Measurements from ENCODE around the gene SAXO1. TPM values are rescaled to one million over a fixed set of nuclear protein-coding genes. Genes with fewer than 3 reads are reported as not detected.

Gene SAXO1
- total RNA-seq, 1 experiment from 2014 or later: not detected

DNA sequence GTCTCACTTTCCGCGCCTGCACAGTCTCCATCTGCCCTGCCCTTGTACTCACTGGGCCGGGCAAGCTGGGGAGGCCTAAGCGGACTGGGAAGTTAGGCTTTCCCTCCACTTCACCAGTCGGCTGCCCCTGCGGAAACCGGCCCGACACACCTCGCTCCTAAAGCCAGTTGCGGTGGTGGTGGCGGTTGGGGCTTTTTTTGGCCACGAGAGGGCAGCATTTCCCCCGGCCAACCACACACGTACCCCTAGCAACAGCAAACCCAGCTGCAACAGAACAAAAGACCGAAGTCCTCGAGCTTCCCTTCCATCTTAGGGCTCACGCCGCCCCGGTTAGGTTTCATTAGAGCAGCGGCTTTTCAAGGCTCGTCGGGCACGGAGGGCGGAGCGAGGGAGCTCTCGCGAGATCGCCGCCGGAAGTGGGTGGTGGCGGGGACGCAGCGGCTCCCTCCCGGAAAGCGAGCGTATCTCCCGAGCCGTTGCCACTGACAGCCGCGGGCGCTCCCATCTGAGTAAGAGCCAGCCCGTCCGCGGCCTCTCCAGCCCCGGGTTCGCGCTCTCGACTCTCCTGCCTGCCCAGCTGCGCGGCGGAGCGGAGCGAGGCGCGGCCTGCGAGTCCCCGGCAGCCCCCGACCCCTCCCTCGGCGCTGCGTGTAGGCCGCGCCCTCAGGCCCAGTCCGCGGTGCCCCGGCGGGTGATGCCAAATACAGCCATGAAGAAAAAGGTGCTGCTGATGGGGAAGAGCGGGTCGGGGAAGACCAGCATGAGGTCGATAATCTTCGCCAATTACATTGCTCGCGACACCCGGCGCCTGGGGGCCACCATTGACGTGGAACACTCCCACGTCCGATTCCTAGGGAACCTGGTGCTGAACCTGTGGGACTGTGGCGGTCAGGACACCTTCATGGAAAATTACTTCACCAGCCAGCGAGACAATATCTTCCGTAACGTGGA is 16.2 kb upstream of the SAXO1 start, which contains the start of gene RRAGA (continued):
- TF ChIP-seq, protein P1, sequence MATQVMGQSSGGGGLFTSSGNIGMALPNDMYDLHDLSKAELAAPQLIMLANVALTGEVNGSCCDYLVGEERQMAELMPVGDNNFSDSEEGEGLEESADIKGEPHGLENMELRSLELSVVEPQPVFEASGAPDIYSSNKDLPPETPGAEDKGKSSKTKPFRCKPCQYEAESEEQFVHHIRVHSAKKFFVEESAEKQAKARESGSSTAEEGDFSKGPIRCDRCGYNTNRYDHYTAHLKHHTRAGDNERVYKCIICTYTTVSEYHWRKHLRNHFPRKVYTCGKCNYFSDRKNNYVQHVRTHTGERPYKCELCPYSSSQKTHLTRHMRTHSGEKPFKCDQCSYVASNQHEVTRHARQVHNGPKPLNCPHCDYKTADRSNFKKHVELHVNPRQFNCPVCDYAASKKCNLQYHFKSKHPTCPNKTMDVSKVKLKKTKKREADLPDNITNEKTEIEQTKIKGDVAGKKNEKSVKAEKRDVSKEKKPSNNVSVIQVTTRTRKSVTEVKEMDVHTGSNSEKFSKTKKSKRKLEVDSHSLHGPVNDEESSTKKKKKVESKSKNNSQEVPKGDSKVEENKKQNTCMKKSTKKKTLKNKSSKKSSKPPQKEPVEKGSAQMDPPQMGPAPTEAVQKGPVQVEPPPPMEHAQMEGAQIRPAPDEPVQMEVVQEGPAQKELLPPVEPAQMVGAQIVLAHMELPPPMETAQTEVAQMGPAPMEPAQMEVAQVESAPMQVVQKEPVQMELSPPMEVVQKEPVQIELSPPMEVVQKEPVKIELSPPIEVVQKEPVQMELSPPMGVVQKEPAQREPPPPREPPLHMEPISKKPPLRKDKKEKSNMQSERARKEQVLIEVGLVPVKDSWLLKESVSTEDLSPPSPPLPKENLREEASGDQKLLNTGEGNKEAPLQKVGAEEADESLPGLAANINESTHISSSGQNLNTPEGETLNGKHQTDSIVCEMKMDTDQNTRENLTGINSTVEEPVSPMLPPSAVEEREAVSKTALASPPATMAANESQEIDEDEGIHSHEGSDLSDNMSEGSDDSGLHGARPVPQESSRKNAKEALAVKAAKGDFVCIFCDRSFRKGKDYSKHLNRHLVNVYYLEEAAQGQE (IDR thresholded peaks at IDR 0.05; ENCODE audit: low read depth): no peak
- TF ChIP-seq ELF1 (IDR thresholded peaks at IDR 0.05; ENCODE audit: borderline replicate concordance, low read depth): 0 out of 2 replicates have a peak, but pooled peaks have one; percentile 42
- peak; percentile 93 for TF ChIP-seq YY1 (IDR thresholded peaks at IDR 0.05; ENCODE audit: extremely low read depth, insufficient replicate concordance, low read depth, low read length)
- TF ChIP-seq SRF (IDR thresholded peaks at IDR 0.05; ENCODE audit: low read depth): no peak
- no peak for TF ChIP-seq FOSL1 (IDR thresholded peaks at IDR 0.05; ENCODE audit: low read depth)
- TF ChIP-seq SP1 (IDR thresholded peaks at IDR 0.05; ENCODE audit: low read depth): peak; percentile 43
- TF ChIP-seq JUND (IDR thresholded peaks at IDR 0.05): no peak

DNA sequence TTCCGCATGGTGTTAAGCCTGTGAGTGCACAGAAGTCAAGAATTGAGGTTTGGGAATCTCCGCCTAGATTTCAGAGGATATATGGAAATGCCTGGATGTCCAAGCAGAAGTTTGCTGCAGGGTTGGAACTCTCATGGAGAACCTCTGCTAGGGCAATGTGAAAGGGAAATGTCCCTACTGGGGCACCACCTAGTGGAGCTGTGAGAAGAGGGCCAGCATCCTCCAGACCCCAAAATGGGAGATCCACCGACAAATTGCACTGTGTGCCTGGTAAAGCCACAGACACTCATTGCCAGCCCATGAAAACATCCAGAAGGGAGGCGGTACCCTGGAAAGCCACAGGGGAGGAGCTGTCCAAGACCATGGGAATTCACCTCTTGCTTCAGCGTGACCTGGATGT is 3.6 kb upstream of the SAXO1 start:
- Histone ChIP-seq H2AFZ (ENCODE audit: low read depth, low read length, poor library complexity, severe bottlenecking) (no peak overlapping the region), H3K9ac (ENCODE audit: low read length) (no peak overlapping the region), H3K4me2 (ENCODE audit: low read length) (no peak overlapping the region), H3K9me3 (ENCODE audit: control insufficient read depth in 1 of 2, insufficient read depth in 1 of 2, low read depth in 1 of 2, low read length in 2 of 2) (no peaks in the 10 kb centered on the region), H4K20me1 (ENCODE audit: insufficient read depth) (no peaks in the 10 kb centered on the region), H3K27ac (ENCODE audit: low read depth, low read length) (no peak overlapping the region), H3K79me2 (ENCODE audit: insufficient read depth, low read length) (no peaks in the 10 kb centered on the region), H3K36me3 (ENCODE audit: control insufficient read depth in 1 of 2, insufficient read depth in 2 of 2, low read length in 2 of 2) (no peaks in the 10 kb centered on the region), H3K4me1 (ENCODE audit: control insufficient read depth in 1 of 2, insufficient read depth in 2 of 2, low read length in 2 of 2) (no peaks in the 10 kb centered on the region), H3K9me2 (ENCODE audit: insufficient read depth) (no peaks in the 10 kb centered on the region), H3K4me3 (replicated peaks in 1 of 2; ENCODE audit: low read depth in 1 of 2, low read length in 2 of 2) (no peak overlapping the region), H3K27me3 (ENCODE audit: insufficient read depth, low read length) (no peaks in the 10 kb centered on the region)
- RAD21 ChIA-PET (ENCODE audit: low non-redundant PET in 1 of 2, low total read pairs in 2 of 2, uncharacterized antibody in 2 of 2, unreplicated experiment in 2 of 2): no interaction called here
- no TSS peak for BruUV-seq (replicated peaks)
- CTCF ChIA-PET: interaction anchor here (1.1 kb wide), 1 partner anchor 137 kb away, joined by 4 read pairs; no protein-coding TSS in a partner anchor
- DNase-seq (ENCODE audit: low read depth, low spot score) (no peak), ATAC-seq (0 out of 2 replicates have a peak, but pooled peaks have one; percentile 50)
- intact Hi-C loops (cut with micrococcal nuclease): no loop called here
- TF ChIP-seq, protein P1 (IDR thresholded peaks at IDR 0.05; ENCODE audit: low read depth): no peak
- TF ChIP-seq, protein P2, sequence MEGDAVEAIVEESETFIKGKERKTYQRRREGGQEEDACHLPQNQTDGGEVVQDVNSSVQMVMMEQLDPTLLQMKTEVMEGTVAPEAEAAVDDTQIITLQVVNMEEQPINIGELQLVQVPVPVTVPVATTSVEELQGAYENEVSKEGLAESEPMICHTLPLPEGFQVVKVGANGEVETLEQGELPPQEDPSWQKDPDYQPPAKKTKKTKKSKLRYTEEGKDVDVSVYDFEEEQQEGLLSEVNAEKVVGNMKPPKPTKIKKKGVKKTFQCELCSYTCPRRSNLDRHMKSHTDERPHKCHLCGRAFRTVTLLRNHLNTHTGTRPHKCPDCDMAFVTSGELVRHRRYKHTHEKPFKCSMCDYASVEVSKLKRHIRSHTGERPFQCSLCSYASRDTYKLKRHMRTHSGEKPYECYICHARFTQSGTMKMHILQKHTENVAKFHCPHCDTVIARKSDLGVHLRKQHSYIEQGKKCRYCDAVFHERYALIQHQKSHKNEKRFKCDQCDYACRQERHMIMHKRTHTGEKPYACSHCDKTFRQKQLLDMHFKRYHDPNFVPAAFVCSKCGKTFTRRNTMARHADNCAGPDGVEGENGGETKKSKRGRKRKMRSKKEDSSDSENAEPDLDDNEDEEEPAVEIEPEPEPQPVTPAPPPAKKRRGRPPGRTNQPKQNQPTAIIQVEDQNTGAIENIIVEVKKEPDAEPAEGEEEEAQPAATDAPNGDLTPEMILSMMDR (IDR thresholded peaks at IDR 0.05 in 2 of 3, conservative IDR thresholded peaks at IDR 0.05 in 1 of 3; ENCODE audit: borderline replicate concordance in 1 of 3, insufficient read depth in 1 of 3, low read depth in 2 of 3, low read length in 2 of 3): 0 out of 6 replicates have a peak, but pooled peaks of 1 of the 3 experiments have one; percentile 14
- POLR2A ChIA-PET: no interaction called here

Measured in HCT116 (cell line).